GM12892 (cell line): Measurements from ENCODE around the gene HOXC10.

Experiments
- DNase-seq: peaks from one replicate; pipeline ENCODE4 v3.0.0; 2011; ENCODE audit not compliant: insufficient read length
- FAIRE-seq: peaks from 2 replicates; lab custom pipeline; 2011; peaks lifted over from hg19 to GRCh38; lab: Jason Lieb, UNC
- POLR2A ChIP-seq: IDR thresholded peaks from 2 replicates; pipeline ENCODE4 v1.6.1; 2011; ENCODE audit warnings: low read depth, low read length, control low read depth
- POLR2AphosphoS5 ChIP-seq: IDR thresholded peaks from 2 replicates; pipeline ENCODE4 v1.6.1; 2011; ENCODE audit warnings: low read depth, low read length, control low read depth
- TAF1 ChIP-seq: IDR thresholded peaks from 2 replicates; pipeline ENCODE4 v1.6.1; 2011; ENCODE audit warnings: low read depth, mild to moderate bottlenecking, control low read depth, low read length, borderline replicate concordance

The HOXC10 gene

GRCh38 chr12:53990311-53991076 lies 5.5 kb downstream of the HOXC10 start:
- FAIRE-seq (no peak), DNase-seq (no peak)
- no peak for TF ChIP-seq POLR2AphosphoS5
- no peak for TF ChIP-seq TAF1
- TF ChIP-seq POLR2A = no peak

- no peak for DNase-seq
- TF ChIP-seq TAF1 (no peak), POLR2AphosphoS5 (no peak), POLR2A (no peak)
- FAIRE-seq = no peak
Observed at GRCh38 chr12:53991077-53991460, 6.1 kb downstream of the HOXC10 start.

GRCh38 chr12:53992377-53992889 lies 7.5 kb downstream of the HOXC10 start:
- no peak for TF ChIP-seq TAF1
- no peak for TF ChIP-seq POLR2A
- TF ChIP-seq POLR2AphosphoS5 = no peak
- FAIRE-seq (no peak), DNase-seq (no peak)

GRCh38 chr12:53993162-53994008 lies 8.4 kb downstream of the HOXC10 start:
- DNase-seq = no peak
- no peak for TF ChIP-seq POLR2A
- no peak for TF ChIP-seq TAF1
- TF ChIP-seq POLR2AphosphoS5 = no peak
- FAIRE-seq = no peak

- DNase-seq (no peak), FAIRE-seq (no peak)
- TF ChIP-seq POLR2AphosphoS5 = no peak
- no peak for TF ChIP-seq POLR2A
- TF ChIP-seq TAF1 = no peak
Observed at GRCh38 chr12:53994009-53994263, 9.0 kb downstream of the HOXC10 start.

GRCh38 chr12:53994264-53995001 lies 9.5 kb downstream of the HOXC10 start:
- FAIRE-seq = no peak
- DNase-seq = no peak
- TF ChIP-seq POLR2AphosphoS5 = no peak
- TF ChIP-seq TAF1 = no peak
- no peak for TF ChIP-seq POLR2A

GRCh38 chr12:53995002-53995377 lies 10.0 kb downstream of the HOXC10 start:
- TF ChIP-seq POLR2A = no peak
- no peak for TF ChIP-seq POLR2AphosphoS5
- no peak for TF ChIP-seq TAF1
- DNase-seq = no peak
- no peak for FAIRE-seq

GRCh38 chr12:53995378-53996239 lies 10.7 kb downstream of the HOXC10 start:
- DNase-seq (no peak), FAIRE-seq (peak; percentile 61)
- no peak for TF ChIP-seq POLR2AphosphoS5
- no peak for TF ChIP-seq TAF1
- no peak for TF ChIP-seq POLR2A

GRCh38 chr12:53996240-53997203 lies 11.6 kb downstream of the HOXC10 start:
- DNase-seq (no peak), FAIRE-seq (peak; percentile 84)
- no peak for TF ChIP-seq TAF1
